ENCODE measurements around the gene SLC18B1.

DNA sequence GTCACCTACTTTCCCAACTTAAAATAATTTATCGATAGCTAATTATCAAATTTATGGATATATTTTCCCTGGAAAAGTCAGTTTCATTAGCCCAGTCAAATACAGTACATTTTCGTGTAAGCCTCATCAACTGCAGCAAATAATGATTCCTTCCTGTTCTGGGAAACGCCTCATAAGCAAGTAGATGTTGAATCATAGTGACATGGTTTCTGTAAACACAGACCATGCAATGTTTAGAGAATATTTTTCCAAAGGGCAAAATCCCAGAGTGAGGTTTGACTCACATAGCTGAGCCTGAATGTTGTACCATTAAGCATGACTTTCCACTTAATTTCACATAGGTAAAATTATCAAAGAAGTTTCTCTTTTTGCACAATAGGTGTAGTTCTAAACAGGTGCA is 67.9 kb downstream of the SLC18B1 start:
- TF ChIP-seq CTCF (IDR thresholded peaks at IDR 0.05; ENCODE audit: low read depth, low read length, missing input control) (no peak), RXRA (IDR thresholded peaks at IDR 0.05) (peak; percentile 62 to 74), EGR1 (IDR thresholded peaks at IDR 0.05; ENCODE audit: low read depth in 2 of 2) (peak in 1 of 2 donors; percentile 79), HNF4A (conservative IDR thresholded peaks at IDR 0.05) (peak; percentile 64 to 74), RAD21 (IDR thresholded peaks at IDR 0.05) (peak; percentile 34 to 42), ATF3 (IDR thresholded peaks at IDR 0.05) (peak; percentile 82), GABPA (IDR thresholded peaks at IDR 0.05 in 1 of 2, conservative IDR thresholded peaks at IDR 0.05 in 1 of 2) (peak in 1 of 2 donors; percentile 57), SP1 (IDR thresholded peaks at IDR 0.05) (peak; percentile 75), TAF1 (conservative IDR thresholded peaks at IDR 0.05) (peak; percentile 81), NR2F2 (IDR thresholded peaks at IDR 0.05) (no peak)
- TF ChIP-seq, protein P1, sequence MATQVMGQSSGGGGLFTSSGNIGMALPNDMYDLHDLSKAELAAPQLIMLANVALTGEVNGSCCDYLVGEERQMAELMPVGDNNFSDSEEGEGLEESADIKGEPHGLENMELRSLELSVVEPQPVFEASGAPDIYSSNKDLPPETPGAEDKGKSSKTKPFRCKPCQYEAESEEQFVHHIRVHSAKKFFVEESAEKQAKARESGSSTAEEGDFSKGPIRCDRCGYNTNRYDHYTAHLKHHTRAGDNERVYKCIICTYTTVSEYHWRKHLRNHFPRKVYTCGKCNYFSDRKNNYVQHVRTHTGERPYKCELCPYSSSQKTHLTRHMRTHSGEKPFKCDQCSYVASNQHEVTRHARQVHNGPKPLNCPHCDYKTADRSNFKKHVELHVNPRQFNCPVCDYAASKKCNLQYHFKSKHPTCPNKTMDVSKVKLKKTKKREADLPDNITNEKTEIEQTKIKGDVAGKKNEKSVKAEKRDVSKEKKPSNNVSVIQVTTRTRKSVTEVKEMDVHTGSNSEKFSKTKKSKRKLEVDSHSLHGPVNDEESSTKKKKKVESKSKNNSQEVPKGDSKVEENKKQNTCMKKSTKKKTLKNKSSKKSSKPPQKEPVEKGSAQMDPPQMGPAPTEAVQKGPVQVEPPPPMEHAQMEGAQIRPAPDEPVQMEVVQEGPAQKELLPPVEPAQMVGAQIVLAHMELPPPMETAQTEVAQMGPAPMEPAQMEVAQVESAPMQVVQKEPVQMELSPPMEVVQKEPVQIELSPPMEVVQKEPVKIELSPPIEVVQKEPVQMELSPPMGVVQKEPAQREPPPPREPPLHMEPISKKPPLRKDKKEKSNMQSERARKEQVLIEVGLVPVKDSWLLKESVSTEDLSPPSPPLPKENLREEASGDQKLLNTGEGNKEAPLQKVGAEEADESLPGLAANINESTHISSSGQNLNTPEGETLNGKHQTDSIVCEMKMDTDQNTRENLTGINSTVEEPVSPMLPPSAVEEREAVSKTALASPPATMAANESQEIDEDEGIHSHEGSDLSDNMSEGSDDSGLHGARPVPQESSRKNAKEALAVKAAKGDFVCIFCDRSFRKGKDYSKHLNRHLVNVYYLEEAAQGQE (IDR thresholded peaks at IDR 0.05), result peak; percentile 81
- TF ChIP-seq, protein P2, sequence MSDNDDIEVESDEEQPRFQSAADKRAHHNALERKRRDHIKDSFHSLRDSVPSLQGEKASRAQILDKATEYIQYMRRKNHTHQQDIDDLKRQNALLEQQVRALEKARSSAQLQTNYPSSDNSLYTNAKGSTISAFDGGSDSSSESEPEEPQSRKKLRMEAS (IDR thresholded peaks at IDR 0.05), result peak; percentile 61
- TF ChIP-seq, protein P3, sequence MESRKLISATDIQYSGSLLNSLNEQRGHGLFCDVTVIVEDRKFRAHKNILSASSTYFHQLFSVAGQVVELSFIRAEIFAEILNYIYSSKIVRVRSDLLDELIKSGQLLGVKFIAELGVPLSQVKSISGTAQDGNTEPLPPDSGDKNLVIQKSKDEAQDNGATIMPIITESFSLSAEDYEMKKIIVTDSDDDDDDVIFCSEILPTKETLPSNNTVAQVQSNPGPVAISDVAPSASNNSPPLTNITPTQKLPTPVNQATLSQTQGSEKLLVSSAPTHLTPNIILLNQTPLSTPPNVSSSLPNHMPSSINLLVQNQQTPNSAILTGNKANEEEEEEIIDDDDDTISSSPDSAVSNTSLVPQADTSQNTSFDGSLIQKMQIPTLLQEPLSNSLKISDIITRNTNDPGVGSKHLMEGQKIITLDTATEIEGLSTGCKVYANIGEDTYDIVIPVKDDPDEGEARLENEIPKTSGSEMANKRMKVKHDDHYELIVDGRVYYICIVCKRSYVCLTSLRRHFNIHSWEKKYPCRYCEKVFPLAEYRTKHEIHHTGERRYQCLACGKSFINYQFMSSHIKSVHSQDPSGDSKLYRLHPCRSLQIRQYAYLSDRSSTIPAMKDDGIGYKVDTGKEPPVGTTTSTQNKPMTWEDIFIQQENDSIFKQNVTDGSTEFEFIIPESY (IDR thresholded peaks at IDR 0.05), result peak; percentile 57

Measured in liver (tissue), 3 donors.